GM23338 (cell line): ENCODE measurements around the gene CDYL2. TPM values are rescaled to one million over a fixed set of nuclear protein-coding genes. Genes with fewer than 3 reads are reported as not detected.

ENCODE experiments used
- ATAC-seq: fragments of 200-7000 bp; cut with Tn5 transposase; 3 replicates; pipeline ENCODE4 v1.9.1; 2020
- DNase-seq: peaks from one replicate; pipeline ENCODE4 v3.0.0-alpha.2; 2015; ENCODE audit warnings: low spot score
- H2AFZ ChIP-seq: fragments of 200-600 bp; sonication (generic); 2 replicates; pipeline ENCODE4 v1.8.0; 2016; ENCODE audit warnings: antibody characterized with exemption, mild to moderate bottlenecking, moderate library complexity
- H3F3A ChIP-seq: fragments of 200-600 bp; sonication (generic); replicated peaks from 2 replicates; pipeline ENCODE4 v1.8.0; 2017; ENCODE audit warnings: antibody characterized with exemption, mixed run types, low read depth
- H3K27ac ChIP-seq: fragments of 200-600 bp; sonication (generic); 2 replicates; pipeline ENCODE4 v1.6.1; 2016; ENCODE audit warnings: low read depth
- H3K27me3 ChIP-seq: fragments of 200-600 bp; sonication (generic); 2 replicates; pipeline ENCODE4 v1.8.0; 2016; ENCODE audit warnings: mild to moderate bottlenecking, mixed run types, moderate library complexity; ENCODE audit not compliant: insufficient read depth
- H3K36me3 ChIP-seq: fragments of 200-600 bp; sonication (generic); 2 replicates; pipeline ENCODE4 v1.8.0; 2016; ENCODE audit warnings: mild to moderate bottlenecking; ENCODE audit not compliant: insufficient read depth
- H3K4me1 ChIP-seq: fragments of 200-600 bp; sonication (generic); 2 replicates; pipeline ENCODE4 v1.8.0; 2016; ENCODE audit warnings: mild to moderate bottlenecking, moderate library complexity; ENCODE audit not compliant: insufficient read depth
- H3K4me2 ChIP-seq: fragments of 200-600 bp; sonication (generic); 2 replicates; pipeline ENCODE4 v1.7.1; 2017; ENCODE audit warnings: mixed run types
- H3K4me3 ChIP-seq: fragments of 200-600 bp; sonication (generic); 2 replicates; pipeline ENCODE4 v1.6.1; 2016; ENCODE audit warnings: mixed run types
- H3K79me2 ChIP-seq: fragments of 200-600 bp; sonication (generic); replicated peaks from 2 replicates; pipeline ENCODE4 v1.8.0; 2017; ENCODE audit warnings: mild to moderate bottlenecking; ENCODE audit not compliant: insufficient read depth
- H3K9me2 ChIP-seq: fragments of 200-600 bp; sonication (generic); 2 replicates; pipeline ENCODE4 v1.8.0; 2017; ENCODE audit not compliant: insufficient read depth
- H4K20me1 ChIP-seq: fragments of 200-600 bp; sonication (generic); replicated peaks from 2 replicates; pipeline ENCODE4 v1.8.0; 2017; ENCODE audit warnings: mild to moderate bottlenecking; ENCODE audit not compliant: insufficient read depth
- H3K27ac Mint-ChIP-seq: 2 replicates; pipeline ENCODE4 v1.8.0; 2020; ENCODE audit warnings: inconsistent platforms, mild to moderate bottlenecking, moderate library complexity, mixed read lengths
- H3K27me3 Mint-ChIP-seq: 3 replicates; pipeline ENCODE4 v1.8.0; 2022; ENCODE audit warnings: low read depth, mild to moderate bottlenecking, moderate library complexity, mixed read lengths, inconsistent platforms; ENCODE audit not compliant: insufficient read depth, poor library complexity
- H3K36me3 Mint-ChIP-seq: 3 replicates; pipeline ENCODE4 v1.8.0; 2021; ENCODE audit warnings: low read depth, mild to moderate bottlenecking, inconsistent platforms, moderate library complexity, mixed read lengths
- H3K4me1 Mint-ChIP-seq: 3 replicates; pipeline ENCODE4 v1.8.0; 2020; ENCODE audit warnings: mild to moderate bottlenecking, inconsistent platforms, mixed read lengths
- H3K4me3 Mint-ChIP-seq: 3 replicates; pipeline ENCODE4 v1.8.0; 2021; ENCODE audit warnings: moderate library complexity, mild to moderate bottlenecking, inconsistent platforms, mixed read lengths
- H3K9me3 Mint-ChIP-seq: 3 replicates; pipeline ENCODE4 v1.8.0; 2020; ENCODE audit warnings: moderate library complexity, mild to moderate bottlenecking, inconsistent platforms, mixed read lengths
- CREB1 ChIP-seq: fragments of 250-450 bp; sonication (Bioruptor Pico); IDR thresholded peaks from 2 replicates; pipeline ENCODE4 v1.5.0; 2020; ENCODE audit warnings: low read depth, mild to moderate bottlenecking, moderate library complexity
- EZH2 ChIP-seq: fragments of 200-600 bp; sonication (generic); IDR thresholded peaks from one replicate; pipeline ENCODE4 v1.8.0; 2017; ENCODE audit warnings: antibody characterized with exemption, mild to moderate bottlenecking, low read depth; ENCODE audit not compliant: unreplicated experiment
- EZH2phosphoT487 ChIP-seq: fragments of 200-600 bp; sonication (generic); IDR thresholded peaks from one replicate; pipeline ENCODE4 v1.8.1; 2018; ENCODE audit warnings: antibody characterized with exemption; ENCODE audit not compliant: unreplicated experiment
- JUNB ChIP-seq: IDR thresholded peaks from one replicate; pipeline ENCODE4 v1.6.1; 2016; ENCODE audit warnings: antibody characterized with exemption; ENCODE audit not compliant: unreplicated experiment
- NANOG ChIP-seq: IDR thresholded peaks from 2 replicates; pipeline ENCODE4 v1.6.1; 2016; ENCODE audit warnings: antibody characterized with exemption, borderline replicate concordance
- POLR2AphosphoS5 ChIP-seq: IDR thresholded peaks from 2 replicates; pipeline ENCODE4 v1.6.1; 2016; ENCODE audit warnings: antibody characterized with exemption, low read depth
- STAT1 ChIP-seq: IDR thresholded peaks from one replicate; pipeline ENCODE4 v1.6.1; 2016; ENCODE audit warnings: antibody characterized with exemption; ENCODE audit not compliant: unreplicated experiment
- ZNF114 ChIP-seq: fragments of 250-450 bp; sonication (Bioruptor Pico); IDR thresholded peaks from 2 replicates; pipeline ENCODE4 v1.5.0; 2020; ENCODE audit warnings: mild to moderate bottlenecking, moderate library complexity
- ZNF331 ChIP-seq: fragments of 250-450 bp; sonication (Bioruptor Pico); IDR thresholded peaks from 2 replicates; pipeline ENCODE4 v1.5.0; 2020; ENCODE audit warnings: low read depth, mild to moderate bottlenecking, moderate library complexity
- polyA plus RNA-seq: library from polyadenylated mRNA; unstranded; fragments of >200 nt; fragmentation: Nextera tagmentation; extraction: Ambion mirVana; gene quantifications from 2 replicates; pipeline ENCODE4 v1.2.1, GENCODE V29; 2016
- total RNA-seq: library from RNA; depleted of rRNA; stranded (reverse); fragments of >200 nt; shearing (Covaris generic); gene quantifications from 2 replicates; pipeline ENCODE4 v1.2.3, GENCODE V29; 2014
- TF ChIP-seq, protein P1 (sequence below): IDR thresholded peaks from 2 replicates; pipeline ENCODE4 v1.6.1; 2016; ENCODE audit warnings: antibody characterized with exemption
- TF ChIP-seq, protein P2 (sequence below): fragments of 250-450 bp; sonication (Bioruptor Pico); IDR thresholded peaks from 2 replicates; pipeline ENCODE4 v1.5.0; 2020; ENCODE audit warnings: mild to moderate bottlenecking, moderate library complexity
- TF ChIP-seq, protein P3 (sequence below), 2 experiments: fragments of 200-600 bp in 1 of 2; sonication (generic) in 1 of 2; conservative IDR thresholded peaks; 2 replicates each; pipeline versions ENCODE4 v1.5.1 to v1.6.1; 2016 to 2017; ENCODE audit warnings: antibody characterized with exemption in 2 of 2, low read depth in 2 of 2, mild to moderate bottlenecking in 2 of 2, moderate library complexity in 1 of 2
- TF ChIP-seq, protein P4 (sequence below): IDR thresholded peaks from one replicate; pipeline ENCODE4 v1.6.1; 2018; ENCODE audit warnings: antibody characterized with exemption; ENCODE audit not compliant: unreplicated experiment

Gene CDYL2
- total and polyA plus RNA-seq, 2 experiments from 2014 or later, result 0.82 to 4.3 TPM

DNA sequence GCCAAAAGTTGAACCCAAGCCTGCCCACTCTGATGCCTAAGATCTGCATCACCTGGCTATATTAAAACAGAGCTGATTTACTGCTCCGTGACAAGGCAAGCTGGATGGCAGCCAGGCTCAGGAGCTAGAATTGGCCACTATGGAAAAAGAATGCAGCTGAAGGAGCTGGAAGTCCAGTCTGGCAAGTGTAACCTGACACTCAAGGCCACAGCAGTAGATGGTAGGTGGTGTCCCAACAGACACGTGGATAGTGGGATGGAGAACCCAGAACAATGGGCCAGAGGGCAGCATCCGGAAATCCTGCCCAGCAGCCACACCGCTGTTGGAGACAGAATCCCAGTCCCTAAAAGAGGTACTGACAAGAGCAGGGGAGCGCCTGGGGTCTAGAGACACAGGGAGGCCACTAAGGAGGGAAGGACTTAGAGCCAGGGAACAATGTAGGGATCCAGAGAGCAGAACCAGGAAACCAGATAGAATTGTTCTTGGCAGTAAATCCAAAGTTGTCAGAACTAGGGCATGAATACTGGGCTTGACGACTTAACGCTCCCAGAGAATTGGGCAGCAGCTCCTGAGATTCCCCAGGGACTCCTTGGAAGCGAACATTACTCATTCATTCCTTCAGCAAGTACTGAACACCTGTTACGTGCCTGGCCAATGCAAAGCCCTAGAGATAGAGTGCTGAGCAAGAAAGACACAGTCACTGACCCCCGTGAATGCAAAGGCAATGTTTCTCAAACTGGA lies 85.7 kb downstream of the CDYL2 start:
- Histone ChIP-seq H3K27ac (no peak overlapping the region), H3K4me3 (no peak overlapping the region), H2AFZ (no peak overlapping the region), H3K36me3 (no peaks in the 10 kb centered on the region), H3K9me2 (peaks cover 17% of the 10 kb centered on the region), H3F3A (no peaks in the 10 kb centered on the region), H4K20me1 (no peaks in the 10 kb centered on the region), H3K27me3 (no peaks in the 10 kb centered on the region), H3K4me1 (no peaks in the 10 kb centered on the region), H3K4me2 (no peak overlapping the region), H3K79me2 (no peaks in the 10 kb centered on the region)
- H3K27me3 Mint-ChIP-seq, result no peaks in the 10 kb centered on the region
- DNase-seq, result peak; percentile 32
- peaks cover 4% of the 10 kb centered on the region; the same call in 2 of the 3 replicates for H3K9me3 Mint-ChIP-seq
- TF ChIP-seq, protein P1, sequence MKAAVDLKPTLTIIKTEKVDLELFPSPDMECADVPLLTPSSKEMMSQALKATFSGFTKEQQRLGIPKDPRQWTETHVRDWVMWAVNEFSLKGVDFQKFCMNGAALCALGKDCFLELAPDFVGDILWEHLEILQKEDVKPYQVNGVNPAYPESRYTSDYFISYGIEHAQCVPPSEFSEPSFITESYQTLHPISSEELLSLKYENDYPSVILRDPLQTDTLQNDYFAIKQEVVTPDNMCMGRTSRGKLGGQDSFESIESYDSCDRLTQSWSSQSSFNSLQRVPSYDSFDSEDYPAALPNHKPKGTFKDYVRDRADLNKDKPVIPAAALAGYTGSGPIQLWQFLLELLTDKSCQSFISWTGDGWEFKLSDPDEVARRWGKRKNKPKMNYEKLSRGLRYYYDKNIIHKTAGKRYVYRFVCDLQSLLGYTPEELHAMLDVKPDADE, result no peak
- TF ChIP-seq STAT1 (no peak), EZH2 (no peak), JUNB (no peak), ZNF331 (no peak), ZNF114 (CRISPR knock-in tag) (no peak), EZH2phosphoT487 (no peak), CREB1 (no peak), POLR2AphosphoS5 (no peak), NANOG (no peak)
- TF ChIP-seq, protein P2, sequence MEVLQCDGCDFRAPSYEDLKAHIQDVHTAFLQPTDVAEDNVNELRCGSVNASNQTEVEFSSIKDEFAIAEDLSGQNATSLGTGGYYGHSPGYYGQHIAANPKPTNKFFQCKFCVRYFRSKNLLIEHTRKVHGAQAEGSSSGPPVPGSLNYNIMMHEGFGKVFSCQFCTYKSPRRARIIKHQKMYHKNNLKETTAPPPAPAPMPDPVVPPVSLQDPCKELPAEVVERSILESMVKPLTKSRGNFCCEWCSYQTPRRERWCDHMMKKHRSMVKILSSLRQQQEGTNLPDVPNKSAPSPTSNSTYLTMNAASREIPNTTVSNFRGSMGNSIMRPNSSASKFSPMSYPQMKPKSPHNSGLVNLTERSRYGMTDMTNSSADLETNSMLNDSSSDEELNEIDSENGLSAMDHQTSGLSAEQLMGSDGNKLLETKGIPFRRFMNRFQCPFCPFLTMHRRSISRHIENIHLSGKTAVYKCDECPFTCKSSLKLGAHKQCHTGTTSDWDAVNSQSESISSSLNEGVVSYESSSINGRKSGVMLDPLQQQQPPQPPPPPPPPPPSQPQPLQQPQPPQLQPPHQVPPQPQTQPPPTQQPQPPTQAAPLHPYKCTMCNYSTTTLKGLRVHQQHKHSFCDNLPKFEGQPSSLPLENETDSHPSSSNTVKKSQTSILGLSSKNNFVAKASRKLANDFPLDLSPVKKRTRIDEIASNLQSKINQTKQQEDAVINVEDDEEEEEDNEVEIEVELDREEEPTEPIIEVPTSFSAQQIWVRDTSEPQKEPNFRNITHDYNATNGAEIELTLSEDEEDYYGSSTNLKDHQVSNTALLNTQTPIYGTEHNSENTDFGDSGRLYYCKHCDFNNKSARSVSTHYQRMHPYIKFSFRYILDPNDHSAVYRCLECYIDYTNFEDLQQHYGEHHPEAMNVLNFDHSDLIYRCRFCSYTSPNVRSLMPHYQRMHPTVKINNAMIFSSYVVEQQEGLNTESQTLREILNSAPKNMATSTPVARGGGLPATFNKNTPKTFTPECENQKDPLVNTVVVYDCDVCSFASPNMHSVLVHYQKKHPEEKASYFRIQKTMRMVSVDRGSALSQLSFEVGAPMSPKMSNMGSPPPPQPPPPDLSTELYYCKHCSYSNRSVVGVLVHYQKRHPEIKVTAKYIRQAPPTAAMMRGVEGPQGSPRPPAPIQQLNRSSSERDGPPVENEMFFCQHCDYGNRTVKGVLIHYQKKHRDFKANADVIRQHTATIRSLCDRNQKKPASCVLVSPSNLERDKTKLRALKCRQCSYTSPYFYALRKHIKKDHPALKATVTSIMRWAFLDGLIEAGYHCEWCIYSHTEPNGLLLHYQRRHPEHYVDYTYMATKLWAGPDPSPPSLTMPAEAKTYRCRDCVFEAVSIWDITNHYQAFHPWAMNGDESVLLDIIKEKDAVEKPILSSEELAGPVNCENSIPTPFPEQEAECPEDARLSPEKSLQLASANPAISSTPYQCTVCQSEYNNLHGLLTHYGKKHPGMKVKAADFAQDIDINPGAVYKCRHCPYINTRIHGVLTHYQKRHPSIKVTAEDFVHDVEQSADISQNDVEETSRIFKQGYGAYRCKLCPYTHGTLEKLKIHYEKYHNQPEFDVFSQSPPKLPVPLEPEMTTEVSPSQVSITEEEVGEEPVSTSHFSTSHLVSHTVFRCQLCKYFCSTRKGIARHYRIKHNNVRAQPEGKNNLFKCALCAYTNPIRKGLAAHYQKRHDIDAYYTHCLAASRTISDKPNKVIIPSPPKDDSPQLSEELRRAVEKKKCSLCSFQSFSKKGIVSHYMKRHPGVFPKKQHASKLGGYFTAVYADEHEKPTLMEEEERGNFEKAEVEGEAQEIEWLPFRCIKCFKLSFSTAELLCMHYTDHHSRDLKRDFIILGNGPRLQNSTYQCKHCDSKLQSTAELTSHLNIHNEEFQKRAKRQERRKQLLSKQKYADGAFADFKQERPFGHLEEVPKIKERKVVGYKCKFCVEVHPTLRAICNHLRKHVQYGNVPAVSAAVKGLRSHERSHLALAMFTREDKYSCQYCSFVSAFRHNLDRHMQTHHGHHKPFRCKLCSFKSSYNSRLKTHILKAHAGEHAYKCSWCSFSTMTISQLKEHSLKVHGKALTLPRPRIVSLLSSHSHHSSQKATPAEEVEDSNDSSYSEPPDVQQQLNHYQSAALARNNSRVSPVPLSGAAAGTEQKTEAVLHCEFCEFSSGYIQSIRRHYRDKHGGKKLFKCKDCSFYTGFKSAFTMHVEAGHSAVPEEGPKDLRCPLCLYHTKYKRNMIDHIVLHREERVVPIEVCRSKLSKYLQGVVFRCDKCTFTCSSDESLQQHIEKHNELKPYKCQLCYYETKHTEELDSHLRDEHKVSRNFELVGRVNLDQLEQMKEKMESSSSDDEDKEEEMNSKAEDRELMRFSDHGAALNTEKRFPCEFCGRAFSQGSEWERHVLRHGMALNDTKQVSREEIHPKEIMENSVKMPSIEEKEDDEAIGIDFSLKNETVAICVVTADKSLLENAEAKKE, result no peak
- TF ChIP-seq, protein P3, sequence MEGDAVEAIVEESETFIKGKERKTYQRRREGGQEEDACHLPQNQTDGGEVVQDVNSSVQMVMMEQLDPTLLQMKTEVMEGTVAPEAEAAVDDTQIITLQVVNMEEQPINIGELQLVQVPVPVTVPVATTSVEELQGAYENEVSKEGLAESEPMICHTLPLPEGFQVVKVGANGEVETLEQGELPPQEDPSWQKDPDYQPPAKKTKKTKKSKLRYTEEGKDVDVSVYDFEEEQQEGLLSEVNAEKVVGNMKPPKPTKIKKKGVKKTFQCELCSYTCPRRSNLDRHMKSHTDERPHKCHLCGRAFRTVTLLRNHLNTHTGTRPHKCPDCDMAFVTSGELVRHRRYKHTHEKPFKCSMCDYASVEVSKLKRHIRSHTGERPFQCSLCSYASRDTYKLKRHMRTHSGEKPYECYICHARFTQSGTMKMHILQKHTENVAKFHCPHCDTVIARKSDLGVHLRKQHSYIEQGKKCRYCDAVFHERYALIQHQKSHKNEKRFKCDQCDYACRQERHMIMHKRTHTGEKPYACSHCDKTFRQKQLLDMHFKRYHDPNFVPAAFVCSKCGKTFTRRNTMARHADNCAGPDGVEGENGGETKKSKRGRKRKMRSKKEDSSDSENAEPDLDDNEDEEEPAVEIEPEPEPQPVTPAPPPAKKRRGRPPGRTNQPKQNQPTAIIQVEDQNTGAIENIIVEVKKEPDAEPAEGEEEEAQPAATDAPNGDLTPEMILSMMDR (conservative IDR thresholded peaks at IDR 0.05; ENCODE audit: low read depth in 2 of 2), result no peak
- TF ChIP-seq, protein P4, sequence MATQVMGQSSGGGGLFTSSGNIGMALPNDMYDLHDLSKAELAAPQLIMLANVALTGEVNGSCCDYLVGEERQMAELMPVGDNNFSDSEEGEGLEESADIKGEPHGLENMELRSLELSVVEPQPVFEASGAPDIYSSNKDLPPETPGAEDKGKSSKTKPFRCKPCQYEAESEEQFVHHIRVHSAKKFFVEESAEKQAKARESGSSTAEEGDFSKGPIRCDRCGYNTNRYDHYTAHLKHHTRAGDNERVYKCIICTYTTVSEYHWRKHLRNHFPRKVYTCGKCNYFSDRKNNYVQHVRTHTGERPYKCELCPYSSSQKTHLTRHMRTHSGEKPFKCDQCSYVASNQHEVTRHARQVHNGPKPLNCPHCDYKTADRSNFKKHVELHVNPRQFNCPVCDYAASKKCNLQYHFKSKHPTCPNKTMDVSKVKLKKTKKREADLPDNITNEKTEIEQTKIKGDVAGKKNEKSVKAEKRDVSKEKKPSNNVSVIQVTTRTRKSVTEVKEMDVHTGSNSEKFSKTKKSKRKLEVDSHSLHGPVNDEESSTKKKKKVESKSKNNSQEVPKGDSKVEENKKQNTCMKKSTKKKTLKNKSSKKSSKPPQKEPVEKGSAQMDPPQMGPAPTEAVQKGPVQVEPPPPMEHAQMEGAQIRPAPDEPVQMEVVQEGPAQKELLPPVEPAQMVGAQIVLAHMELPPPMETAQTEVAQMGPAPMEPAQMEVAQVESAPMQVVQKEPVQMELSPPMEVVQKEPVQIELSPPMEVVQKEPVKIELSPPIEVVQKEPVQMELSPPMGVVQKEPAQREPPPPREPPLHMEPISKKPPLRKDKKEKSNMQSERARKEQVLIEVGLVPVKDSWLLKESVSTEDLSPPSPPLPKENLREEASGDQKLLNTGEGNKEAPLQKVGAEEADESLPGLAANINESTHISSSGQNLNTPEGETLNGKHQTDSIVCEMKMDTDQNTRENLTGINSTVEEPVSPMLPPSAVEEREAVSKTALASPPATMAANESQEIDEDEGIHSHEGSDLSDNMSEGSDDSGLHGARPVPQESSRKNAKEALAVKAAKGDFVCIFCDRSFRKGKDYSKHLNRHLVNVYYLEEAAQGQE, result no peak
- H3K36me3 Mint-ChIP-seq, result no peaks in the 10 kb centered on the region
- no peak overlapping the region for H3K27ac Mint-ChIP-seq
- H3K4me1 Mint-ChIP-seq, result peaks cover 4% of the 10 kb centered on the region
- H3K4me3 Mint-ChIP-seq, result no peak overlapping the region
- peak; percentile 73 for ATAC-seq
